ENCODE results near the gene LMAN2.
A peak's percentile ranks its signal among the peaks of the same experiment; 100 is the strongest.

LMAN2 gene

GRCh38 chr5:177386542-177386941, 35.1 kb upstream of the LMAN2 start:
- no peak overlapping the region for H3K4me3 ChIP-seq (ENCODE audit: low read depth, low read length)
- no peak for TF ChIP-seq CTCF (IDR thresholded peaks at IDR 0.05; ENCODE audit: low read depth, low read length, missing control alignments)
- no peak for DNase-seq (ENCODE audit: low read depth)

DNA sequence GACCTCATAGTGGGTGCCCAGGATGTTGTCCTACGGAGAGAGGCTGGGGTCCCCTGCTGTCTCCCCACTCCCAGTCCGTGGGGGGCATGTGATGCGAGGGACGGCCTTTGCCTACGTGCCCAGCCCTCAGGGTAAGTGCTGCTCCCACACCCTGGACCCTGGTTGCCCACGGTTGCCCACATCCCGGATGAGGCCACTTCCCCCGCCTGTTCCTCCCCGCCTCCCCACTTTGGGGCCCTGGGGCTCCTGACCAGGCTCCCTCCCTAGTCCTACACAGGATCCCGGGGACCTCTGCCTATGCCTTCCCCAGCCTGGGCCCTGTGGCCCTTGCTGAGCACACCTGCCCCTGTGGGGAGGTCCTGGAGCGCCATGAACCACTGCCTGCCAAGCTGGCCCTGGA, 34.3 kb upstream of the LMAN2 start:
- DNase-seq (ENCODE audit: low read depth): no peak
- TF ChIP-seq CTCF (IDR thresholded peaks at IDR 0.05; ENCODE audit: low read depth, low read length, missing control alignments): no peak
- no peak overlapping the region for H3K4me3 ChIP-seq (ENCODE audit: low read depth, low read length)

GRCh38 chr5:177384134-177384533, 32.7 kb upstream of the LMAN2 start, which contains the start of gene SLC34A1:
SLC34A1 (plus strand) TSS chr5:177384434; CDS start chr5:177385742, 1,308 bp downstream.
- H3K4me3 ChIP-seq (ENCODE audit: low read depth, low read length): no peak within 1 kb of the TSS
- no peak for DNase-seq (ENCODE audit: low read depth)
- no peak for TF ChIP-seq CTCF (IDR thresholded peaks at IDR 0.05; ENCODE audit: low read depth, low read length, missing control alignments)

- no peak overlapping the region for H3K4me3 ChIP-seq (ENCODE audit: low read depth, low read length)
- no peak for TF ChIP-seq CTCF (IDR thresholded peaks at IDR 0.05; ENCODE audit: low read depth, low read length, missing control alignments)
- no peak for DNase-seq (ENCODE audit: low read depth)
Measured at GRCh38 chr5:177383181-177383580, 31.7 kb upstream of the LMAN2 start.

GRCh38 chr5:177382423-177383029, 31.1 kb upstream of the LMAN2 start:
- DNase-seq (ENCODE audit: low read depth): no peak
- no peak overlapping the region for H3K4me3 ChIP-seq (ENCODE audit: low read depth, low read length)
- TF ChIP-seq CTCF (IDR thresholded peaks at IDR 0.05; ENCODE audit: low read depth, low read length, missing control alignments): peak; percentile 28

DNA sequence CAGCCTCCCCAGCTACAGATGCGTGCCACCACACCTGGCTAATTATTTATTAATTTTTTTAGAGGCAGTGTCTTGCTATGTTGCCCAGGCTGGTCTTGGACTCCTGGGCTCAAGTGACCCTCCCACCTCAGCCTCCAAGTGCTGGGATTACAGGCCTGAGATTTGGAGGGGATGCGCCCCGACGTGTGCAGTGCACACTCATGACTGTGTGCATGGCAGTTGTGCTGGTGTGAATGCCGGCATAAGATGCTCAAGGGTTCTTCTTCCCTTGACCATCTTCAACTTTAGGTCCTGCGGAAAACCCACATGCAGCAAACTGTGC, 29.3 kb upstream of the LMAN2 start:
- no peak for TF ChIP-seq CTCF (IDR thresholded peaks at IDR 0.05; ENCODE audit: low read depth, low read length, missing control alignments)
- no peak for DNase-seq (ENCODE audit: low read depth)
- H3K4me3 ChIP-seq (ENCODE audit: low read depth, low read length): no peak overlapping the region
